BLaER1 (cell line): ENCODE results near the gene ELMO3.
A peak's percentile ranks its signal among the peaks of the same experiment; 100 is the strongest.

ENCODE experiments used
- H3K27ac ChIP-seq: shearing (Covaris generic); formaldehyde crosslinking; 2 replicates; pipeline ENCODE4 v1.8.1; 2022
- H3K27me3 ChIP-seq: shearing (Covaris generic); formaldehyde crosslinking; 2 replicates; pipeline ENCODE4 v1.8.1; 2022
- H3K36me3 ChIP-seq: shearing (Covaris generic); formaldehyde crosslinking; 2 replicates; pipeline ENCODE4 v1.8.1; 2022
- H3K4me1 ChIP-seq: shearing (Covaris generic); formaldehyde crosslinking; 2 replicates; pipeline ENCODE4 v1.8.1; 2022
- H3K4me2 ChIP-seq: shearing (Covaris generic); formaldehyde crosslinking; 2 replicates; pipeline ENCODE4 v1.8.1; 2022
- H3K4me3 ChIP-seq: shearing (Covaris generic); formaldehyde crosslinking; 2 replicates; pipeline ENCODE4 v1.8.1; 2022
- H3K9ac ChIP-seq: shearing (Covaris generic); formaldehyde crosslinking; 2 replicates; pipeline ENCODE4 v1.8.1; 2022
- H3K9me3 ChIP-seq: shearing (Covaris generic); formaldehyde crosslinking; 2 replicates; pipeline ENCODE4 v1.8.1; 2022
- H4K20me1 ChIP-seq: shearing (Covaris generic); formaldehyde crosslinking; 2 replicates; pipeline ENCODE4 v1.8.1; 2022
- Cebpa-rat ChIP-seq: shearing (Covaris generic); IDR thresholded peaks from 2 replicates; pipeline ENCODE4 v1.8.1; 2022

ELMO3 gene

DNA sequence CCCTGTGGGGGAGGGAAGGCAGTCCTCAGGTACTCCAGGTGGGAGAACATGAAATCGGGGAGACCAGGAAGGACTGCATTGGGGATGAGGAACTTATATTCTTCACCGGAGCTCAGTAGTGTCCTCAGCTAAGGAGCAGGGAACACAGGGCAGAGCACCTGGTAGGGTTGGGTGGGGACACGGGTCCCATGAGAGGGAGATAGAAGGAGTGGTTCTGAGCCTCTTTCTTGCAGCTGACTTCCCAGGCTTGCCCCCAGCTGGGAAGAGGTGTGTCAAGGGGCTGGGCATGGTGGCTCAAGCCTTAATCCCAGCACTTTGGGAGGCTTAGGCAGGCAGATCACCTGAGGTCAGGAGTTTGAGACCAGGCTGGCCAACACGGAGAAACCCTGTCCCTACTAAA lies 46.3 kb downstream of the ELMO3 start:
- H3K9ac ChIP-seq: peak overlapping the region; percentile 84
- H3K36me3 ChIP-seq: peaks cover 18% of the 10 kb centered on the region
- peaks cover 21% of the 10 kb centered on the region for H3K27me3 ChIP-seq
- peaks cover 57% of the 10 kb centered on the region for H4K20me1 ChIP-seq
- no peaks in the 10 kb centered on the region for H3K9me3 ChIP-seq
- peak overlapping the region; percentile 84 for H3K27ac ChIP-seq
- H3K4me1 ChIP-seq: peaks cover 79% of the 10 kb centered on the region
- peak overlapping the region; percentile 92 for H3K4me3 ChIP-seq
- no peak for TF ChIP-seq Cebpa-rat
- H3K4me2 ChIP-seq: peak overlapping the region; percentile 100

DNA sequence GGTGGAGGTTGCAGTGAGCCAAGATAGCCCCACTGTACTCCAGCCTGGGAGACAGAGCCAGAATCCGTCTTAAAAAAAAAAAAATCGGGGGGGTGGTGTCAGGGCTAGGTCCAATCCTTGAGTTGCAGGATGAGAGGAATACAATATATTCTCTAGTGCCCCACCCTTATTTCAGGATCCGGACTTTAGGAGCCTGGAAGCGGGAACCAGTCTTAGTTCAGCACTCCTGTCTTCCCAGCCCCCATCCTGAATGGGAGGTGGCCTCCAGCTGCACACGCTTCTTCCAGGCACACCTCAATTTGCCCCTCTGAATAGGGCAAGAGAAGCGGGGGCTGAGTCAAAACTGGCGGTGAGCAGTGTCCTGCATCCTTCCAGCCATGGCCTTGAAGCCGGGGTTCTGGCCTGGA lies 46.7 kb downstream of the ELMO3 start:
- no peak for TF ChIP-seq Cebpa-rat
- peaks cover 84% of the 10 kb centered on the region for H3K4me1 ChIP-seq
- peak overlapping the region; percentile 92 for H3K4me3 ChIP-seq

DNA sequence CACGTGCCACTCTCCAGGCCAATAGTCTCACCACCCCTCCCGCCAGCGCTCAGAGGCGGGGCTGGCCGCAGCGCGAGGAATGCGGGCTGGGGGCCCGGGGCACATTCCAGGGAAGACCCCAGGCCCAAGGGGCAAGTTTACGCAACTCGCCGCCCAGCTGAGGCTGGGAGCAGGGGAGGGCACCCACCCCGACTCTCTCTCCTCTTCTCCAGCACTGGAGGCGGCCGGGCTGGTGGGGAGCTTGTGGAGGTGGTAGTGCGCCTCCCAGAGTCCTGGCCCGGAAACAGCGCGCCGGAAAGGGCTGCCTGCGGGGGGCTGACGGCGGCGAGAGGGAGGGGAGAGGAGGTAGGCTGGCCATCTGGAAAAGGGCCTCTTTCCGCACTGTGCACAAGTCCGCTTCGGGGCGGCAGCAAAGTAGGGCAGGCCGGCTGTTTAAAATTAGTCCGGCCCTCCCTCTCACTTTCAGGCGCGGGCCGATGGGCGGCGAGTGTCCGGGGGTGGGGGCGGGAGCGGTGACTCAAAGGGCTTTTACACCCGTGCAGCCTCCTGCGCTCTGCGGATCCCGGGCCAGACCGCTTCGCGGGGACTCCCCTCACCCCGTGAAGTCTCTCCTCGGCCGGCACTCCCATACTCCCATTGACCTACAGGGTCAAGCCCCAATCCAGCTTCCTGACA lies 47.3 kb downstream of the ELMO3 start:
- peaks cover 86% of the 10 kb centered on the region for H3K4me1 ChIP-seq
- peaks cover 13% of the 10 kb centered on the region for H3K36me3 ChIP-seq
- peaks cover 28% of the 10 kb centered on the region for H3K27me3 ChIP-seq
- peak overlapping the region; percentile 84 for H3K27ac ChIP-seq
- peak overlapping the region; percentile 84 for H3K9ac ChIP-seq
- peak overlapping the region; percentile 92 for H3K4me3 ChIP-seq
- peak overlapping the region; percentile 100 for H3K4me2 ChIP-seq
- no peaks in the 10 kb centered on the region for H3K9me3 ChIP-seq
- peaks cover 51% of the 10 kb centered on the region for H4K20me1 ChIP-seq
- TF ChIP-seq Cebpa-rat: no peak

More for the DNA sequence above, 46.7 kb downstream of the ELMO3 start:
- Histone ChIP-seq H3K9ac (peak overlapping the region; percentile 84), H3K27me3 (peaks cover 26% of the 10 kb centered on the region), H3K36me3 (peaks cover 14% of the 10 kb centered on the region), H3K27ac (peak overlapping the region; percentile 84), H3K4me2 (peak overlapping the region; percentile 100), H4K20me1 (peaks cover 52% of the 10 kb centered on the region), H3K9me3 (no peaks in the 10 kb centered on the region)

DNA sequence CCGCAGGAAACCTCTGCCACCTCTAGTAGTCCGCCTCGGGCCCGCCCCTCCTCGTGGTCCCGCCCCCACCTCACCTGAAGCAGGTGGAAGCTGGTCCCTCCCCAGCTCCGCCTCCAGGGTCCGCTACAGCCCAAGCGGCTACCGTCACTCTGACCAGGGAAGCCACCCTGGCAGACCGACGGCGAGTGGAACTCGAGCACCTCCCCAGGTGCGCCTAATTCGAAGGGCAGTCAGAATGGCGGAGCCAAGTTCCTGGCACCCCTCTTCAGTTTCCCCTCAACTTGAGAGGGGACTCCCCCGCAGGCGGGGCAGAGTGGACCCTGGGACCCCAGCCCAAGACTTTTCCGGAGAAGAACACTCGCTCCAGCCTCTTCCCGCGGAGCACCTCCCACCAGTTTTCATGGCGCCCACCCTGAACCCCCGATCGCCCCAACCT lies 47.8 kb downstream of the ELMO3 start:
- peaks cover 81% of the 10 kb centered on the region for H3K4me1 ChIP-seq
- peaks cover 28% of the 10 kb centered on the region for H3K27me3 ChIP-seq

DNA sequence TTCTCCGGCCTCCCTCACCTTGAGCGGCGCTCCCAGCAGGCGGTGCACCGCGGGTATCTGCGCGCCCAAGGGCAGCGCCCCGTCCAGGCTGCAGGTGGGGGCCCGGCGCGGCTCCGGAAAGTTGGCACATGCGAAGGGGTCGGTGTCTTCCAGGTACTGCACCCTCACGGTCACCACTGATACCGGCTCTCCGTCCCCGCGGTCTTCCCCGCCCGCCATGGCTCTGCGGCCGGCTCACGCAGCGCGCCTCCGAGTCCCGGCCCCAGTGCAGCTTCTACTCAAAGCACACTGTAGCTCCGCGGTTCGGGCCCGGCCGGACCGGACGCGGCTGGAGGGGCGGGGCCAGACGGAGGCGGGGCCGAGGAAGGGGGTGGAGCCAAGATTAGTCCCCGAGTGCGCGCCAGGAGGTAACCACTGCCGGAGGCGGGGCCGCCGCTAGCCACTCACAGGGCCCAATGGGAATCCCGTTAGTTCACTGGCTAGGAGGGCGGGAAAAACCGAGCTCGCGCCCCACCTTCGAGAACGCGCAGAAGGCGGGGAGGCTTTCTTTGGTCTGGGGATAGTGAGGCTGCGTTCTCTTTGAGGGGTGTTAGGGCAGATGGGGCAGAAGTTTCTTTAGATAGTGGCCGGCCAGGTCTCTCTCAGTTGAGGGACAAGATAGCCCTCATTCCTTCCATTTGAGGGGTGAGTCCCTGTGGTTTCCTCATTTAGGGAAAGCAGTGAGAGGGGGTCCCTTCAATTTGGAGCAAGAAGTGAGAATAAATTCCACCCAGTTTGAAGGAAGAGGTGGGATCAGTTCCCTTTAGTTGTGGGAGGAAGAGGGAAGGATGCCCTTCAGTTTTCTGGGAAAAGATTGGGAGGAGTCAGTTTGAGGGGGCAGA lies 48.5 kb downstream of the ELMO3 start, which contains the start of gene FHOD1:
Gene FHOD1, minus strand, starts transcription at position 290 of the 881 bp plus-strand sequence. Its CDS starts 71 bp downstream, at position 219.
- TF ChIP-seq Cebpa-rat: no peak

More for the DNA sequence above, 47.8 kb downstream of the ELMO3 start:
- Histone ChIP-seq H3K9ac (peak overlapping the region; percentile 84), H3K9me3 (no peaks in the 10 kb centered on the region), H4K20me1 (peaks cover 45% of the 10 kb centered on the region), H3K4me2 (peak overlapping the region; percentile 100), H3K27ac (peak overlapping the region; percentile 84), H3K36me3 (peaks cover 7% of the 10 kb centered on the region), H3K4me3 (peak overlapping the region; percentile 92)
- no peak for TF ChIP-seq Cebpa-rat

DNA sequence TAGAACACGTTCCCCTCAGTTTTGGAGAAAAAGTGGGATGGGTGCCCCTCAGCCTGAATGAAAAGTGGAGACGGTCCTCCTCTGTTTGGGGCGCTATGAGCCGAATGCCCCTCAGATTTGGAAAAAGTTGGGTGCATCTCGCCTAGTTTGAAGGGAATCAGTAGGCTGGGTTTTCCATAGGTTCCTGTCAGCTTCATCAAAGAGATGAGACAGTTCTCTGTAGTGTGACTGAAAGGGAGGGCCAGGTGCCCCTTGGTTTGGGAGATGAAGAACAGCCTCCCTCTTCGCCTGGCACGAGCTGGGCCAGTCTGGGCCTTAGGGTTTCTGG lies 49.1 kb downstream of the ELMO3 start:
- H3K27me3 ChIP-seq: peaks cover 28% of the 10 kb centered on the region
- no peak for TF ChIP-seq Cebpa-rat
- no peaks in the 10 kb centered on the region for H3K36me3 ChIP-seq
- H3K4me3 ChIP-seq: peak overlapping the region; percentile 92
- H3K4me2 ChIP-seq: peak overlapping the region; percentile 100
- peak overlapping the region; percentile 84 for H3K9ac ChIP-seq
- no peaks in the 10 kb centered on the region for H3K9me3 ChIP-seq
- H4K20me1 ChIP-seq: peaks cover 33% of the 10 kb centered on the region
- peaks cover 75% of the 10 kb centered on the region for H3K4me1 ChIP-seq
- H3K27ac ChIP-seq: peak overlapping the region; percentile 18; the same call in 1 of the 2 replicates

More for the DNA sequence above, 48.5 kb downstream of the ELMO3 start, which contains the start of gene FHOD1:
- peaks cover 75% of the 10 kb centered on the region for H3K4me1 ChIP-seq
- peak within 1 kb of the TSS; percentile 100 for H3K4me2 ChIP-seq
- H3K9me3 ChIP-seq: no peaks in the 10 kb centered on the region
- peaks cover under 1% of the 10 kb centered on the region; the same call in 1 of the 2 replicates for H3K36me3 ChIP-seq
- peak within 1 kb of the TSS; percentile 92 for H3K4me3 ChIP-seq
- H3K27me3 ChIP-seq: peaks cover 28% of the 10 kb centered on the region
- H4K20me1 ChIP-seq: peaks cover 39% of the 10 kb centered on the region
- H3K9ac ChIP-seq: peak within 1 kb of the TSS; percentile 84
- H3K27ac ChIP-seq: peak within 1 kb of the TSS; percentile 84

DNA sequence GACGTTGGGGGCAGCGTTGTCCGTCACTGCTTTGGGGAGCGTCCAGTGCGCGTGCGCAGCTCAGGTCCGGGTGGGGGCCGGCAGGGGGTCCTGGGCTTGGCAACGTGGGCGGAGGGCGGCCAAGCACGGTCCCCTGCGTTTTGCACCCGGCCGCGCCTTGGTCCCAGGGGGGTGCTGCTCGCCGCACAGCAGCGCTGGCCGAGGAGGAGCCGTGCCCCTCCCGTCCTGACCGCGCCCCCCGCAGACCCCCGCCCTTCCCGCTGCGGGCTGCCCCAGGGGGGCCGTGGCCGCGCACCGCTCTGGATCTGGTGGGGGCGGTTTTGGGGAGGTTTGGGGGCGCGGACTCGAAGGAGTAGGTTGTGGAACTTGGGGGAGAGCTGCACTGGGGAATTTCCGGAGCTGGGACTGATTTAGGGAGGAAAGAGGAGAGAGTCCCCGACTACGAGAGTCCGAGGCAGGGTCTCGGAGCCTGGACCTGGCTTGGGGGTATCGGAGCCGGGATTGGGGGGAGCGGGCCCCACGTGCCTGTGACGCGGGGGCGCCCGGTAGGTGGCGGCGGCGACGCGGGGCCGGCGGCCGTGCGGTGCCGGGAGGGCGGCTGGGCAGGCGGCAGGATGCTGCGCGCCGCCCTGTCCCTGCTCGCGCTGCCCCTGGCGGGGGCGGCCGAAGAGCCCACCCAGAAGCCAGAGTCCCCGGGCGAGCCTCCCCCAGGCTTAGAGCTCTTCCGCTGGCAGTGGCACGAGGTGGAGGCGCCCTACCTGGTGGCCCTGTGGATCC lies 49.7 kb downstream of the ELMO3 start, which contains the start of gene SLC9A5:
Gene SLC9A5, plus strand, starts transcription at position 579 of the 777 bp plus-strand sequence. Its CDS starts 36 bp downstream, at position 615.
- Histone ChIP-seq H3K9me3 (no peaks in the 10 kb centered on the region), H3K27ac (peak within 1 kb of the TSS; percentile 54; the same call in 1 of the 2 replicates), H4K20me1 (peaks cover 27% of the 10 kb centered on the region), H3K27me3 (peaks cover 28% of the 10 kb centered on the region), H3K4me2 (peak within 1 kb of the TSS; percentile 100), H3K4me3 (peak within 1 kb of the TSS; percentile 92), H3K36me3 (no peaks in the 10 kb centered on the region), H3K4me1 (peaks cover 69% of the 10 kb centered on the region), H3K9ac (peak within 1 kb of the TSS; percentile 84)
- TF ChIP-seq Cebpa-rat: no peak

DNA sequence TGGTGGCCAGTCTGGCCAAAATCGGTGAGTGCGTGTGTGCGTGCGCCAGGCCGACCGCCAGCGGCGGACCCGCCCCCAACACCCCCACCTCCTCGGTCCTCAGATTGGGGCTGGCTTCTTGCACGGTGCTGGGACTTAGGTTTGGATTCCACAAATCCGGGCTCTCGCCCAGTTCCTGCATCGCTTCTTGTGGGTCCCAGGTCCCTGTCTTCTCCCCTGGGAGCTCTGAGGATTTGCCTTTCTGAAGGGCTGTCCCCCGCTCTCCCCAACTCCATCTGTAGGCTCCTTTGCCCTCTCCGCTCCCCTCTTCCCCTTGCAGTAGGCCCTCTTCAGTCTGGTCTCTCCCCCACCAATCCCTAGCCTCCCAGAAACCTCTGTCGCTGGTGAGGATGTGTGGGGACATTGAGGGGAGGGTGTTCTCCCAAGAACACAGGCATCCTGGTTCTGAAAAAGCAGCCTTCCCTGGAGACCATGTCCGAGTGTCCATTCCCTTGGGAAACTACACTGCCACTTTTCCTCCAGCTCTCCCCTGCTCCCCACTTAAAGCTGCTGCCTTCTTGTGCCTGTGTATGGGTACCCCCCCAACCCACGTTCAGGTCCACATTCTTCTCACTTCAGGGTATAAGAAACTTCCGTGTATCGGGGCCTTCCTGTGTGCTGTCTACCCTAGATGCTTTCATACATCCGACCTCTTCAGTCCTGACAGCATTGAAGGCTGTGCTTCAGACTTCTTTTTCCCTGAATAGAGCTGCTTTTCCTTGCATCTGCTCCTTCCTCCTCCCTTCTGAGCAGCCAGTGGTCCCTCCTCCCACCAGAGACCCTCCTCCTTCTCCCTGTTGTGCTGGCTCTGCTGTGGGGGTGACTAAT lies 50.5 kb downstream of the ELMO3 start:
- Histone ChIP-seq H3K9ac (peak overlapping the region; percentile 84), H3K36me3 (no peaks in the 10 kb centered on the region), H4K20me1 (peaks cover 21% of the 10 kb centered on the region), H3K27ac (0 out of 2 replicates have a peak overlapping the region, but pooled peaks have one; percentile 18), H3K4me2 (peak overlapping the region; percentile 100), H3K9me3 (no peaks in the 10 kb centered on the region), H3K27me3 (peaks cover 28% of the 10 kb centered on the region), H3K4me3 (peak overlapping the region; percentile 92), H3K4me1 (peaks cover 61% of the 10 kb centered on the region)
- TF ChIP-seq Cebpa-rat: no peak
